Measurements from ENCODE around the gene TRA2B. TPM values are rescaled to one million over a fixed set of nuclear protein-coding genes. Genes with fewer than 3 reads are reported as not detected.

TRA2B gene
- total and polyA plus RNA-seq, 3 donors from 2014 or later: 136 to 199 (median 177) TPM

- no peaks in the 10 kb centered on the region for H3K36me3 ChIP-seq (ENCODE audit: low read depth, missing control alignments)
- no peak for DNase-seq
- H3K27me3 ChIP-seq: no peaks in the 10 kb centered on the region
- intact Hi-C loops (cut with DNase I; ENCODE audit: low total_unique reads): no loop called here
- H3K9me3 ChIP-seq: no peaks in the 10 kb centered on the region
- WGBS, 2 donors: 79 to 86% methylated on average over 2 of the region's 2 CpGs
- no peak overlapping the region for H3K27ac ChIP-seq
- no peaks in the 10 kb centered on the region for H3K4me1 ChIP-seq
- no peak overlapping the region for H3K4me3 ChIP-seq
- TF ChIP-seq POLR2A (IDR thresholded peaks at IDR 0.05) (no peak), CTCF (IDR thresholded peaks at IDR 0.05) (no peak)
Measured at GRCh38 chr3:185965496-185965895, 27.7 kb upstream of the TRA2B start.

GRCh38 chr3:185961675-185962232, 23.9 kb upstream of the TRA2B start:
- Histone ChIP-seq H3K27ac (no peak overlapping the region), H3K4me3 (no peak overlapping the region), H3K9me3 (no peaks in the 10 kb centered on the region), H3K4me1 (no peaks in the 10 kb centered on the region), H3K36me3 (ENCODE audit: low read depth, missing control alignments) (no peaks in the 10 kb centered on the region), H3K27me3 (no peaks in the 10 kb centered on the region)
- 90 to 96% methylated on average over 4 of the region's 4 CpGs for WGBS, 2 donors
- intact Hi-C loops (cut with DNase I; ENCODE audit: low total_unique reads): no loop called here
- no peak for DNase-seq
- no peak for TF ChIP-seq CTCF (IDR thresholded peaks at IDR 0.05)
- TF ChIP-seq POLR2A (IDR thresholded peaks at IDR 0.05): no peak

GRCh38 chr3:185960522-185961288, 22.9 kb upstream of the TRA2B start:
- no peak for DNase-seq
- no peaks in the 10 kb centered on the region for H3K4me1 ChIP-seq
- intact Hi-C loops (cut with DNase I; ENCODE audit: low total_unique reads): no loop called here
- H3K4me3 ChIP-seq: no peak overlapping the region
- no peaks in the 10 kb centered on the region for H3K27me3 ChIP-seq
- 85 to 87% methylated on average over 3 to 4 of the region's 4 CpGs for WGBS, 2 donors
- H3K36me3 ChIP-seq (ENCODE audit: low read depth, missing control alignments): no peaks in the 10 kb centered on the region
- no peaks in the 10 kb centered on the region for H3K9me3 ChIP-seq
- TF ChIP-seq POLR2A (IDR thresholded peaks at IDR 0.05) (no peak), CTCF (IDR thresholded peaks at IDR 0.05) (no peak)
- no peak overlapping the region for H3K27ac ChIP-seq

- no peaks in the 10 kb centered on the region for H3K4me1 ChIP-seq
- H3K27ac ChIP-seq: no peak overlapping the region
- H3K4me3 ChIP-seq: no peak overlapping the region
- no peaks in the 10 kb centered on the region for H3K27me3 ChIP-seq
- no peak for DNase-seq
- WGBS, 2 donors: 37 to 47% methylated on average over 5 of the region's 5 CpGs
- no peaks in the 10 kb centered on the region for H3K9me3 ChIP-seq
- H3K36me3 ChIP-seq (ENCODE audit: low read depth, missing control alignments): no peaks in the 10 kb centered on the region
- no peak for TF ChIP-seq POLR2A (IDR thresholded peaks at IDR 0.05)
- no peak for TF ChIP-seq CTCF (IDR thresholded peaks at IDR 0.05)
- intact Hi-C loops (cut with DNase I; ENCODE audit: low total_unique reads): no loop called here
Measured at GRCh38 chr3:185959609-185960521, 22.1 kb upstream of the TRA2B start.

Measured in testis (tissue), 3 donors.